CD4-positive, alpha-beta memory T cell (primary cell): ENCODE results near the gene SIPA1L3. TPM values are rescaled to one million over a fixed set of nuclear protein-coding genes. Genes with fewer than 3 reads are reported as not detected.
A peak's percentile ranks its signal among the peaks of the same experiment; 100 is the strongest.

ENCODE experiments used
- CTCF ChIA-PET: fragments of 350-600 bp; sonication (Branson Sonifier 250); formaldehyde crosslinking; loops from one replicate; lab custom pipeline; 2021; ENCODE audit warnings: inconsistent platforms; ENCODE audit not compliant: partially characterized antibody; lab: Charles Lee
- POLR2A ChIA-PET: fragments of 350-600 bp; sonication (Branson Sonifier 250); formaldehyde crosslinking; loops from one replicate; lab custom pipeline; 2021; ENCODE audit not compliant: partially characterized antibody; lab: Charles Lee
- DNase-seq, 5 donors: peaks; one replicate each; pipeline versions ENCODE4 v3.0.0 to v3.0.0-alpha.2; 2020 to 2022; ENCODE audit warnings: mixed read lengths in 1 of 5
- H3K27ac ChIP-seq: one replicate; pipeline ENCODE4 v1.7.0; 2013; ENCODE audit warnings: low read depth, low read length
- H3K27me3 ChIP-seq: 2 replicates; pipeline ENCODE4 v1.7.0; 2013; ENCODE audit warnings: mild to moderate bottlenecking, low read length, moderate library complexity; ENCODE audit not compliant: insufficient read depth
- H3K36me3 ChIP-seq: 2 replicates; pipeline ENCODE4 v1.7.0; 2013; ENCODE audit warnings: mild to moderate bottlenecking, low read length, moderate library complexity; ENCODE audit not compliant: insufficient read depth
- H3K4me1 ChIP-seq: 2 replicates; pipeline ENCODE4 v1.7.0; 2013; ENCODE audit warnings: mild to moderate bottlenecking, low read length, moderate library complexity; ENCODE audit not compliant: insufficient read depth
- H3K4me3 ChIP-seq, 2 donors: one replicate each; pipeline ENCODE4 v1.7.0; 2013; ENCODE audit warnings: low read length in 2 of 2, mild to moderate bottlenecking in 1 of 2
- H3K9me3 ChIP-seq, 2 donors: one replicate each; pipeline ENCODE4 v1.7.0; 2013; ENCODE audit warnings: low read length in 2 of 2, control low read depth in 1 of 2; ENCODE audit not compliant: control insufficient read depth in 1 of 2
- H3K27ac Mint-ChIP-seq, 7 donors: one replicate each; pipeline ENCODE4 v1.8.0; 2020 to 2021; ENCODE audit warnings: mixed read lengths in 7 of 7, mild to moderate bottlenecking in 6 of 7, inconsistent platforms in 3 of 7, moderate library complexity in 3 of 7
- H3K27me3 Mint-ChIP-seq, 2 donors: one replicate each; pipeline ENCODE4 v1.8.0; 2020 to 2021; ENCODE audit warnings: mixed read lengths in 2 of 2
- H3K36me3 Mint-ChIP-seq, 2 donors: one replicate each; pipeline ENCODE4 v1.8.0; 2020 to 2021; ENCODE audit warnings: mixed read lengths in 2 of 2, inconsistent platforms in 1 of 2, mild to moderate bottlenecking in 1 of 2
- H3K4me1 Mint-ChIP-seq, 4 donors: one replicate each; pipeline ENCODE4 v1.8.0; 2020 to 2021; ENCODE audit warnings: mixed read lengths in 4 of 4, mild to moderate bottlenecking in 1 of 4
- H3K4me3 Mint-ChIP-seq, 8 donors: one replicate each; pipeline ENCODE4 v1.8.0; 2020 to 2021; ENCODE audit warnings: mixed read lengths in 8 of 8, mild to moderate bottlenecking in 7 of 8, moderate library complexity in 6 of 8, inconsistent platforms in 3 of 8
- H3K9me3 Mint-ChIP-seq, 8 donors: one replicate each; pipeline ENCODE4 v1.8.0; 2020 to 2021; ENCODE audit warnings: mixed read lengths in 8 of 8, mild to moderate bottlenecking in 5 of 8, inconsistent platforms in 3 of 8, moderate library complexity in 1 of 8
- intact Hi-C: fragments of 100-400 bp; cut with micrococcal nuclease; formaldehyde crosslinking; loops from one replicate; pipeline ENCODE4 v1.15.1; 2023
- polyA plus RNA-seq, 2 donors: library from polyadenylated mRNA; unstranded; fragments of 300-500 nt; fragmentation: Illumina TruSeq; gene quantifications; one replicate each; pipeline ENCODE4 v1.2.3, GENCODE V29; 2021
- total RNA-seq, 2 experiments: library from RNA; stranded (reverse); gene quantifications; one replicate each; pipeline ENCODE4 v1.2.3, GENCODE V29; 2021

The SIPA1L3 gene
- total and polyA plus RNA-seq, 4 experiments from 2014 or later, result 0.39 to 35.0 (median 17.8) TPM

- POLR2A ChIA-PET, result no interaction called here
- peaks cover 24 to 49% (median 38%) of the 10 kb centered on the region in 4 donors for H3K4me1 Mint-ChIP-seq
- no peak overlapping the region for H3K4me3 Mint-ChIP-seq
- no peaks in the 10 kb centered on the region for H3K27me3 Mint-ChIP-seq
- Histone ChIP-seq H3K27ac (no peak overlapping the region), H3K27me3 (no peaks in the 10 kb centered on the region), H3K4me1 (peaks cover 35% of the 10 kb centered on the region), H3K4me3 (no peak overlapping the region), H3K9me3 (no peaks in the 10 kb centered on the region), H3K36me3 (no peaks in the 10 kb centered on the region)
- H3K9me3 Mint-ChIP-seq, result peaks cover 0 to 2% (median 0%) of the 10 kb centered on the region in 8 donors
- no peak for DNase-seq
- no peaks in the 10 kb centered on the region for H3K36me3 Mint-ChIP-seq
- peak overlapping the region; percentile 48 to 97 (median 84) for H3K27ac Mint-ChIP-seq
- intact Hi-C loops, result no loop called here
- CTCF ChIA-PET, result no interaction called here
Measured at GRCh38 chr19:38045554-38046253, 138.7 kb downstream of the SIPA1L3 start.

- peaks cover 0 to 2% (median 0%) of the 10 kb centered on the region in 8 donors for H3K9me3 Mint-ChIP-seq
- no peak overlapping the region for H3K4me3 Mint-ChIP-seq
- peak overlapping the region in 6 of 7 donors; percentile 52 to 99 (median 96) for H3K27ac Mint-ChIP-seq
- Histone ChIP-seq H3K4me3 (no peak overlapping the region), H3K4me1 (peaks cover 35% of the 10 kb centered on the region), H3K36me3 (no peaks in the 10 kb centered on the region), H3K9me3 (no peaks in the 10 kb centered on the region), H3K27ac (no peak overlapping the region), H3K27me3 (no peaks in the 10 kb centered on the region)
- intact Hi-C loops, result no loop called here
- H3K36me3 Mint-ChIP-seq, result no peaks in the 10 kb centered on the region
- H3K4me1 Mint-ChIP-seq, result peaks cover 24 to 49% (median 38%) of the 10 kb centered on the region in 4 donors
- ChIA-PET POLR2A (no interaction called here), CTCF (no interaction called here)
- DNase-seq, result no peak
- H3K27me3 Mint-ChIP-seq, result no peaks in the 10 kb centered on the region
Measured at GRCh38 chr19:38046254-38047048, 139.4 kb downstream of the SIPA1L3 start.

GRCh38 chr19:38047049-38047438 lies 140.0 kb downstream of the SIPA1L3 start:
- intact Hi-C loops, result no loop called here
- H3K27ac ChIP-seq, result no peak overlapping the region
- ChIA-PET POLR2A (interaction anchor here (2.8 kb wide), 1 partner anchor 140 kb away, joined by 28 read pairs; the partner anchor contains the start of genes SIPA1L3 and WDR87), CTCF (no interaction called here)
- peaks cover 0 to 4% of the 10 kb centered on the region in 2 donors for H3K36me3 Mint-ChIP-seq
- peak overlapping the region in 1 of 8 donors; percentile 28 for H3K4me3 Mint-ChIP-seq
- no peaks in the 10 kb centered on the region for H3K36me3 ChIP-seq
- H3K27me3 Mint-ChIP-seq, result no peaks in the 10 kb centered on the region
- DNase-seq, result peak in 1 of 5 donors; percentile 8
- no peaks in the 10 kb centered on the region for H3K9me3 Mint-ChIP-seq
- no peak overlapping the region for H3K4me3 ChIP-seq
- peaks cover 35% of the 10 kb centered on the region for H3K4me1 ChIP-seq
- peaks cover 27 to 49% (median 38%) of the 10 kb centered on the region in 4 donors for H3K4me1 Mint-ChIP-seq
- no peaks in the 10 kb centered on the region for H3K9me3 ChIP-seq
- no peaks in the 10 kb centered on the region for H3K27me3 ChIP-seq
- peak overlapping the region; percentile 72 to 99 (median 95) for H3K27ac Mint-ChIP-seq

- CTCF ChIA-PET, result interaction anchor here (0.9 to 2.5 kb wide), 3 partner anchors 47 to 145 kb away, joined by 3 to 9 read pairs (median 9); partner anchors contain the start of genes SIPA1L3 and WDR87
- DNase-seq, result peak in 1 of 5 donors; percentile 41
- peak overlapping the region in 6 of 8 donors; percentile 11 to 88 (median 80) for H3K4me3 Mint-ChIP-seq
- Histone ChIP-seq H3K27ac (peak overlapping the region; percentile 57), H3K36me3 (no peaks in the 10 kb centered on the region), H3K4me3 (no peak overlapping the region), H3K9me3 (no peaks in the 10 kb centered on the region), H3K4me1 (peaks cover 35% of the 10 kb centered on the region), H3K27me3 (no peaks in the 10 kb centered on the region)
- intact Hi-C loops, result loop anchor here (2.0 kb wide), 1 partner anchor 141 kb away; the partner anchor contains the start of genes SIPA1L3 and WDR87
- no peaks in the 10 kb centered on the region for H3K27me3 Mint-ChIP-seq
- peaks cover 0 to 5% of the 10 kb centered on the region in 2 donors for H3K36me3 Mint-ChIP-seq
- peaks cover 28 to 49% (median 38%) of the 10 kb centered on the region in 4 donors for H3K4me1 Mint-ChIP-seq
- H3K27ac Mint-ChIP-seq, result peak overlapping the region; percentile 88 to 99 (median 97)
- POLR2A ChIA-PET, result interaction anchor here (0.7 to 2.8 kb wide), 2 partner anchors 141 to 268 kb away, joined by 3 to 28 read pairs; partner anchors contain the start of genes SIPA1L3, WDR87 and ZNF573
- no peaks in the 10 kb centered on the region for H3K9me3 Mint-ChIP-seq
Measured at GRCh38 chr19:38047641-38048040, 140.6 kb downstream of the SIPA1L3 start.

GRCh38 chr19:38049105-38049649 lies 142.2 kb downstream of the SIPA1L3 start:
- POLR2A ChIA-PET, result interaction anchor here (0.6 to 2.8 kb wide), 7 partner anchors 9 to 287 kb away, joined by 3 to 28 read pairs (median 3); partner anchors contain the start of genes CATSPERG, SIPA1L3 and WDR87
- peak; percentile 72 to 85 (median 81) for DNase-seq
- Histone ChIP-seq H3K4me3 (peak overlapping the region; percentile 2 to 46), H3K27me3 (no peaks in the 10 kb centered on the region), H3K36me3 (no peaks in the 10 kb centered on the region), H3K4me1 (peaks cover 35% of the 10 kb centered on the region), H3K9me3 (no peaks in the 10 kb centered on the region), H3K27ac (peak overlapping the region; percentile 57)
- intact Hi-C loops, result loop anchor here (1.0 to 2.0 kb wide), 2 partner anchors 142 to 147 kb away; partner anchors contain the start of genes SIPA1L3 and WDR87
- CTCF ChIA-PET, result interaction anchor here (0.7 to 2.5 kb wide), 10 partner anchors 10 to 1502 kb away, joined by 3 to 12 read pairs (median 3); partner anchors contain the start of genes SIPA1L3 and WDR87
- H3K4me1 Mint-ChIP-seq, result peaks cover 25 to 45% (median 32%) of the 10 kb centered on the region in 4 donors
- H3K27ac Mint-ChIP-seq, result peak overlapping the region; percentile 88 to 99 (median 97)
- H3K9me3 Mint-ChIP-seq, result no peaks in the 10 kb centered on the region
- peak overlapping the region; percentile 76 to 88 (median 82) for H3K4me3 Mint-ChIP-seq
- H3K36me3 Mint-ChIP-seq, result peaks cover 0 to 5% of the 10 kb centered on the region in 2 donors
- no peaks in the 10 kb centered on the region for H3K27me3 Mint-ChIP-seq

GRCh38 chr19:38055010-38055409 lies 148.0 kb downstream of the SIPA1L3 start:
- DNase-seq, result no peak
- Histone ChIP-seq H3K27ac (no peak overlapping the region), H3K9me3 (no peaks in the 10 kb centered on the region), H3K4me1 (no peaks in the 10 kb centered on the region), H3K4me3 (no peak overlapping the region), H3K27me3 (no peaks in the 10 kb centered on the region), H3K36me3 (no peaks in the 10 kb centered on the region)
- intact Hi-C loops, result no loop called here
- H3K4me1 Mint-ChIP-seq, result peaks cover 4 to 18% (median 7%) of the 10 kb centered on the region in 4 donors
- POLR2A ChIA-PET, result no interaction called here
- H3K9me3 Mint-ChIP-seq, result no peaks in the 10 kb centered on the region
- H3K36me3 Mint-ChIP-seq, result peaks cover 0 to 5% of the 10 kb centered on the region in 2 donors
- no peak overlapping the region for H3K4me3 Mint-ChIP-seq
- no peak overlapping the region for H3K27ac Mint-ChIP-seq
- CTCF ChIA-PET, result interaction anchor here (0.6 to 1.0 kb wide), 2 partner anchors 149 to 150 kb away, joined by 3 to 4 read pairs; partner anchors contain the start of gene WDR87
- H3K27me3 Mint-ChIP-seq, result no peaks in the 10 kb centered on the region
